Lung (tissue), 12 donors: ENCODE measurements around the gene ABITRAM. TPM values are rescaled to one million over a fixed set of nuclear protein-coding genes. Genes with fewer than 3 reads are reported as not detected.
A peak's percentile ranks its signal among the peaks of the same experiment; 100 is the strongest.
"Not testable (repeated sequence)": the region's sequence is repeated elsewhere in the genome, so short reads cannot be mapped to it uniquely, and the experiment has no call there.

Experiments
- ATAC-seq: fragments of 200-7000 bp; cut with Tn5 transposase; one replicate; pipeline ENCODE4 v1.9.1; 2020; ENCODE audit warnings: moderate number of reproducible peaks; ENCODE audit not compliant: insufficient read depth, low FRiP score
- DNase-seq, 3 donors: peaks; one replicate each; pipeline ENCODE4 v3.0.0-alpha.2; 2013 to 2017
- H3K27ac ChIP-seq, 2 donors: one replicate each; pipeline ENCODE4 v1.5.1; 2013; ENCODE audit warnings: mild to moderate bottlenecking in 2 of 2, moderate library complexity in 2 of 2, control low read depth in 1 of 2, inconsistent platforms in 1 of 2, low read depth in 1 of 2, low read length in 1 of 2
- H3K27me3 ChIP-seq, 3 donors: one replicate each; pipeline ENCODE4 v1.5.1; 2013; ENCODE audit warnings: low read length in 2 of 3; ENCODE audit not compliant: control insufficient read depth in 3 of 3, insufficient read depth in 3 of 3
- H3K36me3 ChIP-seq, 4 donors: one replicate each; pipeline ENCODE4 v1.5.1; 2013; ENCODE audit warnings: low read length in 4 of 4, mild to moderate bottlenecking in 1 of 4, moderate library complexity in 1 of 4; ENCODE audit not compliant: control insufficient read depth in 4 of 4, insufficient read depth in 4 of 4
- H3K4me1 ChIP-seq, 5 donors: one replicate each; pipeline ENCODE4 v1.5.1; 2013; ENCODE audit warnings: low read length in 5 of 5, mild to moderate bottlenecking in 2 of 5, moderate library complexity in 1 of 5; ENCODE audit not compliant: control insufficient read depth in 5 of 5, insufficient read depth in 5 of 5
- H3K4me3 ChIP-seq: one replicate; pipeline ENCODE4 v1.5.1; 2013; ENCODE audit warnings: mild to moderate bottlenecking, control low read depth, moderate library complexity
- H3K9ac ChIP-seq, 2 donors: one replicate each; pipeline ENCODE4 v1.5.1; 2013; ENCODE audit warnings: low read length in 2 of 2, control low read depth in 1 of 2; ENCODE audit not compliant: insufficient read depth in 1 of 2
- H3K9me3 ChIP-seq, 4 donors: one replicate each; pipeline ENCODE4 v1.5.1; 2013; ENCODE audit warnings: low read length in 3 of 4, mild to moderate bottlenecking in 1 of 4, moderate library complexity in 1 of 4; ENCODE audit not compliant: control insufficient read depth in 4 of 4, insufficient read depth in 3 of 4
- WGBS, 2 donors: extraction: QIAGEN DNeasy Blood & Tissue Kit; methylation state at CpG; one replicate each; pipeline ENCODE4 v1.1.7; 2013; 5-methylcytosine and 5-hydroxymethylcytosine counted together
- polyA plus RNA-seq, 2 donors: library from polyadenylated mRNA; stranded (reverse); fragments of 200-250 nt; gene quantifications; one replicate each; pipeline ENCODE4 v1.2.1, GENCODE V29; 2013
- total RNA-seq, 2 donors: library from RNA; depleted of rRNA in 1 of 2; stranded (reverse); fragments of >200 nt in 1 of 2; gene quantifications; one replicate each; pipeline ENCODE4 v1.2.1, GENCODE V29; 2014 to 2021
- TF ChIP-seq, protein P1 (sequence below): IDR thresholded peaks from 2 replicates; pipeline ENCODE4 v1.5.1; 2012; ENCODE audit warnings: mild to moderate bottlenecking; ENCODE audit errors: control extremely low read depth, extremely low read depth
- donor health status: control.
- donor health status: control.
- donor health status: Bipolar disorder and iron deficiency.
- donor health status: healthy.
- donor health status: DM: yes; HTN: yes; CAD: no.

Gene ABITRAM
- total and polyA plus RNA-seq, 4 donors = 13.5 to 17.3 (median 15.6) TPM

DNA sequence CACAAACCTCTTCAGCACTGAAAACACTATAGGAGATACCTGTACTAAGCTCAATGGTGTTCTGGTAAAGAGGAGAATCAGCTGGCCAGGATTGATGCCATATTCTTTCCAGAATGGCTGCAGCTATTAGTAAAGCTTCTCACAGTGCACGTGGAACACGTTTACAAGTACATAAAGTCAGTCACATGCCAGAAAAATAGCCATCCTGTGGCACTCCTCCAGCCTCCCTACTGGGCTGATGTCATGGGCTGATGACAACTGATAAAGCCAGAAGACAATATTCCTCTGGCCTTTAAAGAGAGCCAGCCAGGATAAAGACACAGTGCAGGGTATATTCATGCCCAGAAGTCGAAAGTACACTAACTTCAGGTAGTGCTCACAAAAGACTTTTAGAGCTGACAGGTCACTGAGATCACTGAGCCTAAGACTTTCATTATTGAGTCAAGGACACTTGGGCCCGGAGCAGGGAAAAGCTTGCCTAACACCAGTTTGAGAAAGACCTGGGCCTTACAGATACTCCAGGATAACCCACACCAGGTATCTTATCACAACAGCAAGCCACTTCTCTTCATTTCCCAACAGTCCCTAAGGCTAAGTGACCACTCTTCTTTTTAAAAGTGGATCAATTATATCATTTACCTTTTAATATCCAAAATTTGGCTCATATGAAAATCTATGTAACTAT lies 29.4 kb downstream of the ABITRAM start:
- DNase-seq = no peak
- Histone ChIP-seq H3K4me3 (no peak overlapping the region), H3K27ac (peak overlapping the region in 1 of 2 donors; percentile 60), H3K27me3 (no peaks in the 10 kb centered on the region), H3K4me1 (peaks cover 0 to 10% (median 0%) of the 10 kb centered on the region in 5 donors), H3K9me3 (no peaks in the 10 kb centered on the region), H3K36me3 (peaks cover 2 to 22% (median 7%) of the 10 kb centered on the region in 4 donors), H3K9ac (no peak overlapping the region)
- WGBS, 2 donors = 65 to 78% methylated on average over 4 of the region's 4 CpGs
- TF ChIP-seq, protein P1, sequence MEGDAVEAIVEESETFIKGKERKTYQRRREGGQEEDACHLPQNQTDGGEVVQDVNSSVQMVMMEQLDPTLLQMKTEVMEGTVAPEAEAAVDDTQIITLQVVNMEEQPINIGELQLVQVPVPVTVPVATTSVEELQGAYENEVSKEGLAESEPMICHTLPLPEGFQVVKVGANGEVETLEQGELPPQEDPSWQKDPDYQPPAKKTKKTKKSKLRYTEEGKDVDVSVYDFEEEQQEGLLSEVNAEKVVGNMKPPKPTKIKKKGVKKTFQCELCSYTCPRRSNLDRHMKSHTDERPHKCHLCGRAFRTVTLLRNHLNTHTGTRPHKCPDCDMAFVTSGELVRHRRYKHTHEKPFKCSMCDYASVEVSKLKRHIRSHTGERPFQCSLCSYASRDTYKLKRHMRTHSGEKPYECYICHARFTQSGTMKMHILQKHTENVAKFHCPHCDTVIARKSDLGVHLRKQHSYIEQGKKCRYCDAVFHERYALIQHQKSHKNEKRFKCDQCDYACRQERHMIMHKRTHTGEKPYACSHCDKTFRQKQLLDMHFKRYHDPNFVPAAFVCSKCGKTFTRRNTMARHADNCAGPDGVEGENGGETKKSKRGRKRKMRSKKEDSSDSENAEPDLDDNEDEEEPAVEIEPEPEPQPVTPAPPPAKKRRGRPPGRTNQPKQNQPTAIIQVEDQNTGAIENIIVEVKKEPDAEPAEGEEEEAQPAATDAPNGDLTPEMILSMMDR = no peak
- ATAC-seq = no peak

DNA sequence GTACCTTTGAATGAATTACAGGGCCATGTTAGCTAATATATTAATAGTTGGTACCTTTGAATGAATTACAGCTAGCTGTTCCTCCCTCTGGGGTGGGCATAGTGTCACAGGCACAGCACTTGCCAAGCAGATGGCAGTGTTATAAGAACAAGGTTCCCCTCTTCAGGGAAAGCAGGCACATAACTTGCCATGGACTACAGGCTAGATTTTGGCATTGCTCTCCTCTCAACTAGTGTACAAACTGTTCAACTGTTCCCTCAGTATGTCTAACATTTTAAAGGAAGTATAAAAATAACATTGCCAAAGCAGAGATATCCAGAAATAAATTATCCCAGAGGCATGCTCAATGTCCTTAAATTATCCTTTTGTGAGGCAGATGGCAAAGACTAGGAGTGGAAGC lies 33.7 kb downstream of the ABITRAM start:
- ATAC-seq (no peak), DNase-seq (no peak)
- Histone ChIP-seq H3K4me3 (no peak overlapping the region), H3K9ac (no peak overlapping the region), H3K9me3 (no peaks in the 10 kb centered on the region), H3K4me1 (peaks cover 0 to 11% (median 10%) of the 10 kb centered on the region in 5 donors), H3K36me3 (peaks cover 5 to 20% (median 10%) of the 10 kb centered on the region in 4 donors), H3K27ac (peak overlapping the region in 1 of 2 donors; percentile 46), H3K27me3 (no peaks in the 10 kb centered on the region)
- TF ChIP-seq, protein P1 = no peak

DNA sequence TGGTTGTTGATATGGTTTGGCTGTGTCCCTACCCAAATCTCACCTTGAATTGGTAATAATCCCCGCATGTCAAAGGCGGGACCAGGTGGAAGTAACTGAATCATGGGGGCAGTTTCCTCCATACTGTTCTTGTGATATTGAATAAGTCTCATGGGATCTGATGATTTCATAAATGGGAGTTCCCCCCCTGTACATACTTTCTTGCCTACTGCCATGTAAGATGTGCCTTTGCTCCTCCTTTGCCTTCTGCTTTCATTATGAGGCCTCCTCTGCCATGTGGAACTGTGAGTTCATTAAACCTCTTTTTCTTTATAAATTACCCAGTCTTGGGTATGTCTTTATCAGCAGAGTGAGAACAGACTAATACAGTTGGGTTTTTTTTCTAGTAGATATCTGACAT lies 37.2 kb downstream of the ABITRAM start:
- H3K27ac ChIP-seq, DNase-seq, H3K36me3 ChIP-seq, H3K4me3 ChIP-seq, H3K9ac ChIP-seq, H3K9me3 ChIP-seq, ATAC-seq, H3K27me3 ChIP-seq: not testable (repeated sequence)
- 98 to 99% methylated on average over 2 of the region's 2 CpGs for WGBS, 2 donors
- peaks cover 1 to 27% (median 14%) of the 10 kb centered on the region in 5 donors for H3K4me1 ChIP-seq

DNA sequence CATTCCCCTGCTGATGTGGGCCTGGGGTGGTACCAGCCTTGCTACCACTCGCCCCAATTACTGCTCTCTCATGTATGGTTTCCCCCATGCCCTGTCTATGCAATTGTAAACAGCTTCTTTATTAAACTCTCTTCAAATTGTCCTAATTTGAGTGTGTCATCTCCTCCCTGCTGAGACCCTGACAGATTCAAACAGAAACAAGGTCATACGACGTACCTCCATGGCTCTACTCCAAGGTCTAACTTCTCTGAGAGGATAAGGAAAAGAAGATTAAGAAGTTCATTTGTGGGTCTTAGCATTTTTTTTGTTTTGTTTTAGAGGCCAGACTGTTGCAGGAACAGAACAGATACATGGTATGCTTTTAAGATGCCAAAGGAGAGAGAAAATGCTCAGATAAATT lies 38.0 kb downstream of the ABITRAM start:
- H3K27me3 ChIP-seq = no peaks in the 10 kb centered on the region
- no peak overlapping the region for H3K9ac ChIP-seq
- no peaks in the 10 kb centered on the region for H3K9me3 ChIP-seq
- H3K36me3 ChIP-seq = peaks cover 0 to 8% (median 6%) of the 10 kb centered on the region in 4 donors
- TF ChIP-seq, protein P1 = no peak
- no peak for DNase-seq
- H3K27ac ChIP-seq = peak overlapping the region in 1 of 2 donors; percentile 41
- 71 to 87% methylated on average over 3 of the region's 3 CpGs for WGBS, 2 donors
- ATAC-seq = no peak
- peaks cover 1 to 27% (median 14%) of the 10 kb centered on the region in 5 donors for H3K4me1 ChIP-seq
- no peak overlapping the region for H3K4me3 ChIP-seq
